HEK293 (cell line): ENCODE data around the gene CHST2.

Source experiments
- CTCF ChIA-PET: fragments of 350-600 bp; formaldehyde crosslinking; extraction: SDS; loops from one replicate; lab custom pipeline; 2021; ENCODE audit warnings: antibody characterized with exemption; lab: Yijun Ruan, JAX
- POLR2A ChIA-PET: fragments of 300-600 bp; formaldehyde crosslinking; extraction: SDS; loops from one replicate; lab custom pipeline; 2020; ENCODE audit warnings: antibody characterized with exemption, inconsistent platforms; lab: Yijun Ruan, JAX
- H3K27ac ChIP-seq: fragments of 200-500 bp; sonication (Bioruptor generic); 2 replicates; pipeline ENCODE4 v1.5.1; 2014; ENCODE audit warnings: low read depth, low read length, control low read depth, inconsistent platforms; ENCODE audit errors: extremely low read depth
- H3K36me3 ChIP-seq, 2 experiments: fragments of 200-500 bp in 1 of 2; sonication (Bioruptor generic) in 1 of 2; 1 replicate in 1 of 2; 2 replicates in 1 of 2; pipeline ENCODE4 v1.5.1; 2014 to 2017; ENCODE audit warnings: inconsistent platforms in 2 of 2, low read length in 2 of 2; ENCODE audit not compliant: control insufficient read depth in 2 of 2, insufficient read depth in 1 of 2
- H3K4me1 ChIP-seq: fragments of 200-500 bp; sonication (Bioruptor generic); 2 replicates; pipeline ENCODE4 v1.5.1; 2014; ENCODE audit warnings: mild to moderate bottlenecking, low read length, inconsistent platforms; ENCODE audit not compliant: control insufficient read depth, insufficient read depth
- H3K4me3 ChIP-seq: 2 replicates; pipeline ENCODE4 v1.5.1; 2011; ENCODE audit warnings: low read depth, mild to moderate bottlenecking, control low read depth, low read length, moderate library complexity
- H3K9me3 ChIP-seq: fragments of 200-500 bp; sonication (Bioruptor generic); 2 replicates; pipeline ENCODE4 v1.5.1; 2014; ENCODE audit warnings: low read depth, low read length, inconsistent platforms; ENCODE audit not compliant: control insufficient read depth, insufficient read depth
- AEBP2 ChIP-seq: fragments of 450-650 bp; formaldehyde crosslinking; IDR thresholded peaks from 2 replicates; pipeline ENCODE4 v1.5.1; 2016; ENCODE audit warnings: missing biosample characterization, missing genetic modification characterization, borderline replicate concordance
- CTCF ChIP-seq: fragments of 450-650 bp; formaldehyde crosslinking; IDR thresholded peaks from 2 replicates; pipeline ENCODE4 v1.5.1; 2016; ENCODE audit warnings: missing biosample characterization, missing genetic modification characterization
- EGR2 ChIP-seq: fragments of 450-650 bp; formaldehyde crosslinking; IDR thresholded peaks from 2 replicates; pipeline ENCODE4 v1.5.1; 2016; ENCODE audit warnings: low read depth, missing biosample characterization, missing genetic modification characterization
- GLIS2 ChIP-seq: fragments of 450-650 bp; formaldehyde crosslinking; IDR thresholded peaks from 2 replicates; pipeline ENCODE4 v1.5.1; 2016; ENCODE audit warnings: missing biosample characterization, missing genetic modification characterization
- MEIS1 ChIP-seq: sonication (generic); formaldehyde crosslinking; IDR thresholded peaks from 2 replicates; pipeline ENCODE4 v1.8.1; 2022; ENCODE audit warnings: missing genetic modification reagents, mild to moderate bottlenecking, borderline replicate concordance
- MZF1 ChIP-seq: fragments of 450-650 bp; formaldehyde crosslinking; IDR thresholded peaks from 2 replicates; pipeline ENCODE4 v1.5.1; 2017; ENCODE audit warnings: missing biosample characterization, missing genetic modification characterization, borderline replicate concordance
- SP2 ChIP-seq: fragments of 450-650 bp; formaldehyde crosslinking; IDR thresholded peaks from 2 replicates; pipeline ENCODE4 v1.5.1; 2016; ENCODE audit warnings: missing biosample characterization, missing genetic modification characterization
- SP3 ChIP-seq: fragments of 450-650 bp; formaldehyde crosslinking; IDR thresholded peaks from 2 replicates; pipeline ENCODE4 v1.5.1; 2016; ENCODE audit warnings: missing biosample characterization, missing genetic modification characterization
- SP7 ChIP-seq: fragments of 450-650 bp; formaldehyde crosslinking; IDR thresholded peaks from 2 replicates; pipeline ENCODE4 v1.5.1; 2016; ENCODE audit warnings: missing biosample characterization, missing genetic modification characterization
- WT1 ChIP-seq: fragments of 450-650 bp; formaldehyde crosslinking; IDR thresholded peaks from 2 replicates; pipeline ENCODE4 v1.5.1; 2016; ENCODE audit warnings: missing biosample characterization, missing genetic modification characterization
- ZBTB1 ChIP-seq: fragments of 450-650 bp; formaldehyde crosslinking; IDR thresholded peaks from 2 replicates; pipeline ENCODE4 v1.5.1; 2016; ENCODE audit warnings: missing biosample characterization, missing genetic modification characterization
- ZFHX2 ChIP-seq: fragments of 450-650 bp; formaldehyde crosslinking; conservative IDR thresholded peaks from 2 replicates; pipeline ENCODE4 v1.5.1; 2016; ENCODE audit warnings: missing biosample characterization, missing genetic modification characterization
- ZNF114 ChIP-seq: fragments of 450-650 bp; formaldehyde crosslinking; IDR thresholded peaks from 2 replicates; pipeline ENCODE4 v1.5.0; 2017; ENCODE audit warnings: missing biosample characterization, missing genetic modification characterization
- ZNF146 ChIP-seq: fragments of 450-650 bp; formaldehyde crosslinking; IDR thresholded peaks from 2 replicates; pipeline ENCODE4 v1.5.1; 2016; ENCODE audit warnings: missing biosample characterization, missing genetic modification characterization
- ZNF174 ChIP-seq: fragments of 450-650 bp; formaldehyde crosslinking; IDR thresholded peaks from 2 replicates; pipeline ENCODE4 v1.5.0; 2017; ENCODE audit warnings: missing biosample characterization, mild to moderate bottlenecking, missing genetic modification characterization
- ZNF239 ChIP-seq: fragments of 450-650 bp; formaldehyde crosslinking; IDR thresholded peaks from 2 replicates; pipeline ENCODE4 v1.5.1; 2016; ENCODE audit warnings: missing biosample characterization, missing genetic modification characterization
- ZNF280D ChIP-seq: fragments of 450-650 bp; formaldehyde crosslinking; IDR thresholded peaks from 2 replicates; pipeline ENCODE4 v1.5.1; 2016; ENCODE audit warnings: missing biosample characterization, missing genetic modification characterization
- ZNF311 ChIP-seq: fragments of 450-650 bp; formaldehyde crosslinking; IDR thresholded peaks from 2 replicates; pipeline ENCODE4 v1.5.1; 2017; ENCODE audit warnings: missing biosample characterization, missing genetic modification characterization, borderline replicate concordance
- ZNF423 ChIP-seq: fragments of 450-650 bp; formaldehyde crosslinking; IDR thresholded peaks from 2 replicates; pipeline ENCODE4 v1.5.1; 2016; ENCODE audit warnings: missing biosample characterization, missing genetic modification characterization
- ZNF433 ChIP-seq: fragments of 450-650 bp; formaldehyde crosslinking; IDR thresholded peaks from 2 replicates; pipeline ENCODE4 v1.5.1; 2016; ENCODE audit warnings: missing biosample characterization, missing genetic modification characterization, low read depth
- ZNF449 ChIP-seq: fragments of 450-650 bp; formaldehyde crosslinking; IDR thresholded peaks from 2 replicates; pipeline ENCODE4 v1.5.1; 2017; ENCODE audit warnings: missing biosample characterization, mild to moderate bottlenecking, missing genetic modification characterization, moderate library complexity
- ZNF514 ChIP-seq: fragments of 450-650 bp; formaldehyde crosslinking; IDR thresholded peaks from 2 replicates; pipeline ENCODE4 v1.5.1; 2016; ENCODE audit warnings: missing biosample characterization, missing genetic modification characterization
- ZNF521 ChIP-seq: fragments of 450-650 bp; formaldehyde crosslinking; IDR thresholded peaks from 2 replicates; pipeline ENCODE4 v1.5.1; 2017; ENCODE audit warnings: missing biosample characterization, mild to moderate bottlenecking, missing genetic modification characterization
- ZNF645 ChIP-seq: fragments of 450-650 bp; formaldehyde crosslinking; IDR thresholded peaks from 2 replicates; pipeline ENCODE4; 2016; ENCODE audit warnings: missing biosample characterization, missing genetic modification characterization
- ZNF747 ChIP-seq: fragments of 450-650 bp; formaldehyde crosslinking; IDR thresholded peaks from 2 replicates; pipeline ENCODE4 v1.5.1; 2016; ENCODE audit warnings: missing biosample characterization, missing genetic modification characterization
- ZNF76 ChIP-seq: fragments of 450-650 bp; formaldehyde crosslinking; IDR thresholded peaks from 2 replicates; pipeline ENCODE4; 2016; ENCODE audit warnings: low read depth, missing biosample characterization, missing genetic modification characterization, borderline replicate concordance
- TF ChIP-seq, protein P1 (sequence below): fragments of 450-650 bp; formaldehyde crosslinking; IDR thresholded peaks from 2 replicates; pipeline ENCODE4 v1.5.1; 2016; ENCODE audit warnings: missing biosample characterization, missing genetic modification characterization, low read depth

The CHST2 gene

GRCh38 chr3:143078883-143079282 is 40.7 kb upstream of the CHST2 start:
- H3K9me3 ChIP-seq: no peaks in the 10 kb centered on the region
- TF ChIP-seq ZNF311 (no peak), ZNF423 (tag by site-specific recombination) (no peak), ZNF146 (tag by site-specific recombination) (no peak), ZNF449 (no peak), ZFHX2 (tag by site-specific recombination) (no peak), GLIS2 (tag by site-specific recombination) (no peak), MZF1 (tag by site-specific recombination) (no peak), ZNF114 (tag by site-specific recombination) (no peak), SP2 (tag by site-specific recombination) (no peak), ZNF239 (no peak), ZNF514 (tag by site-specific recombination) (no peak), ZBTB1 (no peak), SP7 (no peak), ZNF76 (tag by site-specific recombination) (no peak), SP3 (no peak), ZNF174 (tag by site-specific recombination) (no peak), ZNF645 (tag by site-specific recombination) (no peak), WT1 (tag by site-specific recombination) (no peak)
- TF ChIP-seq, protein P1, sequence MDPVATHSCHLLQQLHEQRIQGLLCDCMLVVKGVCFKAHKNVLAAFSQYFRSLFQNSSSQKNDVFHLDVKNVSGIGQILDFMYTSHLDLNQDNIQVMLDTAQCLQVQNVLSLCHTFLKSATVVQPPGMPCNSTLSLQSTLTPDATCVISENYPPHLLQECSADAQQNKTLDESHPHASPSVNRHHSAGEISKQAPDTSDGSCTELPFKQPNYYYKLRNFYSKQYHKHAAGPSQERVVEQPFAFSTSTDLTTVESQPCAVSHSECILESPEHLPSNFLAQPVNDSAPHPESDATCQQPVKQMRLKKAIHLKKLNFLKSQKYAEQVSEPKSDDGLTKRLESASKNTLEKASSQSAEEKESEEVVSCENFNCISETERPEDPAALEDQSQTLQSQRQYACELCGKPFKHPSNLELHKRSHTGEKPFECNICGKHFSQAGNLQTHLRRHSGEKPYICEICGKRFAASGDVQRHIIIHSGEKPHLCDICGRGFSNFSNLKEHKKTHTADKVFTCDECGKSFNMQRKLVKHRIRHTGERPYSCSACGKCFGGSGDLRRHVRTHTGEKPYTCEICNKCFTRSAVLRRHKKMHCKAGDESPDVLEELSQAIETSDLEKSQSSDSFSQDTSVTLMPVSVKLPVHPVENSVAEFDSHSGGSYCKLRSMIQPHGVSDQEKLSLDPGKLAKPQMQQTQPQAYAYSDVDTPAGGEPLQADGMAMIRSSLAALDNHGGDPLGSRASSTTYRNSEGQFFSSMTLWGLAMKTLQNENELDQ (tag by site-specific recombination): no peak
- POLR2A ChIA-PET: no interaction called here
- no peaks in the 10 kb centered on the region for H3K4me1 ChIP-seq
- no peak overlapping the region for H3K4me3 ChIP-seq
- CTCF ChIA-PET: no interaction called here
- no peak overlapping the region for H3K27ac ChIP-seq
- H3K36me3 ChIP-seq: no peaks in the 10 kb centered on the region

GRCh38 chr3:143080196-143080595 is 39.4 kb upstream of the CHST2 start:
- Histone ChIP-seq H3K27ac (no peak overlapping the region), H3K9me3 (no peaks in the 10 kb centered on the region), H3K4me1 (no peaks in the 10 kb centered on the region), H3K4me3 (no peak overlapping the region), H3K36me3 (no peaks in the 10 kb centered on the region)
- POLR2A ChIA-PET: no interaction called here
- CTCF ChIA-PET: interaction anchor here (0.6 kb wide), 1 partner anchor 526 kb away, joined by 3 read pairs; no protein-coding TSS in a partner anchor
- TF ChIP-seq AEBP2 (tag by site-specific recombination) (no peak), CTCF (tag by site-specific recombination) (no peak), EGR2 (tag by site-specific recombination) (no peak), ZNF433 (tag by site-specific recombination) (no peak), ZNF747 (no peak), MEIS1 (CRISPR knock-in tag) (no peak), ZNF311 (no peak), ZNF280D (no peak), ZNF521 (no peak)
